B cell (primary cell): ENCODE results near the gene CANT1. TPM values are rescaled to one million over a fixed set of nuclear protein-coding genes. Genes with fewer than 3 reads are reported as not detected.

ENCODE experiments used
- ATAC-seq: fragments of 200-7000 bp; cut with Tn5 transposase; one replicate; pipeline ENCODE4 v1.10.0; 2021; ENCODE audit warnings: low read depth, mild to moderate bottlenecking, moderate number of reproducible peaks, moderate library complexity
- CTCF ChIA-PET: fragments of 350-600 bp; sonication (Branson Sonifier 250); formaldehyde crosslinking; loops from one replicate; lab custom pipeline; 2021; ENCODE audit warnings: antibody characterized with exemption, inconsistent platforms; lab: Charles Lee
- POLR2A ChIA-PET: fragments of 350-600 bp; sonication (Branson Sonifier 250); formaldehyde crosslinking; loops from one replicate; lab custom pipeline; 2021; ENCODE audit warnings: antibody characterized with exemption; lab: Charles Lee
- DNase-seq: peaks from one replicate; pipeline ENCODE4 v3.0.0; 2013
- H2AFZ ChIP-seq: 2 replicates; pipeline ENCODE4 v1.6.1; 2012; ENCODE audit warnings: mild to moderate bottlenecking, low read depth, low read length; ENCODE audit not compliant: insufficient read depth, poor library complexity, severe bottlenecking
- H3K27ac ChIP-seq, 2 donors: 1 replicate in 1 of 2; 2 replicates in 1 of 2; pipeline ENCODE4 v1.5.1; 2012 to 2013; ENCODE audit warnings: low read length in 2 of 2, mild to moderate bottlenecking in 2 of 2, moderate library complexity in 1 of 2
- H3K27me3 ChIP-seq, 4 experiments: fragments of 200-600 bp in 1 of 4; sonication (generic) in 1 of 4; replicated peaks in 1 of 4; 1 replicate in 2 of 4; 2 replicates in 2 of 4; pipeline versions ENCODE4 v1.6.1 to v1.7.0; 2013 to 2016; ENCODE audit warnings: low read length in 3 of 4, mild to moderate bottlenecking in 2 of 4, mixed read lengths in 1 of 4, moderate library complexity in 1 of 4; ENCODE audit not compliant: insufficient read depth in 4 of 4, control insufficient read depth in 3 of 4; ENCODE audit errors: control extremely low read depth in 1 of 4
- H3K36me3 ChIP-seq, 2 experiments: replicated peaks in 1 of 2; 1 replicate in 1 of 2; 2 replicates in 1 of 2; pipeline versions ENCODE4 v1.6.1 to v1.7.1; 2013; ENCODE audit warnings: low read length in 1 of 2; ENCODE audit not compliant: insufficient read depth in 2 of 2, control insufficient read depth in 1 of 2; ENCODE audit errors: control extremely low read depth in 1 of 2, extremely low read depth in 1 of 2
- H3K4me1 ChIP-seq, 2 donors: fragments of 200-600 bp in 1 of 2; sonication (generic) in 1 of 2; 1 replicate in 1 of 2; 2 replicates in 1 of 2; pipeline versions ENCODE4 v1.5.1 to v1.6.1; 2013 to 2017; ENCODE audit warnings: low read length in 2 of 2; ENCODE audit not compliant: control insufficient read depth in 2 of 2, insufficient read depth in 2 of 2
- H3K4me2 ChIP-seq: replicated peaks from 2 replicates; pipeline ENCODE3; 2012; ENCODE audit warnings: mild to moderate bottlenecking, low read depth, low read length; ENCODE audit not compliant: poor library complexity, severe bottlenecking
- H3K4me3 ChIP-seq, 5 experiments: fragments of 200-600 bp in 1 of 5; sonication (generic) in 1 of 5; 1 replicate in 3 of 5; 2 replicates in 2 of 5; pipeline versions ENCODE4 v1.5.1 to v1.7.0; 2011 to 2016; ENCODE audit warnings: low read length in 4 of 5, mild to moderate bottlenecking in 4 of 5, low read depth in 2 of 5, control low read depth in 1 of 5, moderate library complexity in 1 of 5; ENCODE audit not compliant: insufficient read depth in 1 of 5; ENCODE audit errors: control extremely low read depth in 1 of 5, extremely low read depth in 1 of 5
- H3K79me2 ChIP-seq: fragments of 200-600 bp; sonication (generic); one replicate; pipeline ENCODE4 v1.6.0; 2016; ENCODE audit warnings: low read length; ENCODE audit not compliant: control insufficient read depth, insufficient read depth
- H3K9ac ChIP-seq: fragments of 200-600 bp; sonication (generic); 2 replicates; pipeline ENCODE4 v1.6.1; 2017; ENCODE audit warnings: mild to moderate bottlenecking, low read length, moderate library complexity
- H3K9me3 ChIP-seq, 3 donors: one replicate each; pipeline versions ENCODE4 v1.6.1 to v1.7.1; 2013; ENCODE audit warnings: low read length in 2 of 3; ENCODE audit not compliant: control insufficient read depth in 2 of 3, insufficient read depth in 1 of 3; ENCODE audit errors: control extremely low read depth in 1 of 3
- H4K20me1 ChIP-seq: 2 replicates; pipeline ENCODE4 v1.6.0; 2012; ENCODE audit warnings: mild to moderate bottlenecking, low read length; ENCODE audit not compliant: insufficient read depth, control insufficient read depth, poor library complexity, severe bottlenecking
- H3K27ac Mint-ChIP-seq: one replicate; pipeline ENCODE4 v1.8.0; 2021; ENCODE audit warnings: mixed read lengths
- H3K27me3 Mint-ChIP-seq: one replicate; pipeline ENCODE4 v1.8.0; 2021; ENCODE audit warnings: mixed read lengths
- H3K4me1 Mint-ChIP-seq: one replicate; pipeline ENCODE4 v1.8.0; 2021; ENCODE audit warnings: mixed read lengths
- H3K4me3 Mint-ChIP-seq: one replicate; pipeline ENCODE4 v1.8.0; 2021; ENCODE audit warnings: mixed read lengths
- H3K9me3 Mint-ChIP-seq: one replicate; pipeline ENCODE4 v1.8.0; 2022; ENCODE audit warnings: mixed read lengths; ENCODE audit not compliant: insufficient read depth
- EZH2 ChIP-seq: IDR thresholded peaks from 2 replicates; pipeline ENCODE4 v1.6.1; 2012; ENCODE audit warnings: borderline replicate concordance, low read depth, mild to moderate bottlenecking, moderate library complexity, low read length; ENCODE audit not compliant: insufficient read depth, poor library complexity, severe bottlenecking
- WGBS: methylation state at CpG from one replicate; pipeline ENCODE4 v1.1.5; 2013; ENCODE audit warnings: missing lambda C conversion rate; ENCODE audit not compliant: insufficient coverage; 5-methylcytosine and 5-hydroxymethylcytosine counted together
- intact Hi-C: fragments of 100-400 bp; cut with micrococcal nuclease; formaldehyde crosslinking; loops from one replicate; pipeline ENCODE4 v1.10.0; 2022
- polyA plus RNA-seq: library from polyadenylated mRNA; depleted of rRNA; stranded (reverse); fragments of >200 nt; gene quantifications from 2 replicates; pipeline ENCODE4 v1.2.3, GENCODE V29; 2012
- total RNA-seq, 2 donors: library from RNA; stranded (reverse); fragments of 120-200 nt in 1 of 2; gene quantifications; 1 replicate in 1 of 2; 2 replicates in 1 of 2; pipeline versions ENCODE4 v1.2.3 to v1.2.4, GENCODE V29; 2013 to 2022
- TF ChIP-seq, protein P1 (sequence below): fragments of 200-600 bp; IDR thresholded peaks from one replicate; pipeline ENCODE4 v1.8.0; 2022; ENCODE audit warnings: antibody characterized with exemption, mild to moderate bottlenecking

CANT1 gene
- total and polyA plus RNA-seq, 2 donors (not counting 1 experiment from before 2014, with no cell fraction given), result 17.3 to 44.2 TPM

DNA sequence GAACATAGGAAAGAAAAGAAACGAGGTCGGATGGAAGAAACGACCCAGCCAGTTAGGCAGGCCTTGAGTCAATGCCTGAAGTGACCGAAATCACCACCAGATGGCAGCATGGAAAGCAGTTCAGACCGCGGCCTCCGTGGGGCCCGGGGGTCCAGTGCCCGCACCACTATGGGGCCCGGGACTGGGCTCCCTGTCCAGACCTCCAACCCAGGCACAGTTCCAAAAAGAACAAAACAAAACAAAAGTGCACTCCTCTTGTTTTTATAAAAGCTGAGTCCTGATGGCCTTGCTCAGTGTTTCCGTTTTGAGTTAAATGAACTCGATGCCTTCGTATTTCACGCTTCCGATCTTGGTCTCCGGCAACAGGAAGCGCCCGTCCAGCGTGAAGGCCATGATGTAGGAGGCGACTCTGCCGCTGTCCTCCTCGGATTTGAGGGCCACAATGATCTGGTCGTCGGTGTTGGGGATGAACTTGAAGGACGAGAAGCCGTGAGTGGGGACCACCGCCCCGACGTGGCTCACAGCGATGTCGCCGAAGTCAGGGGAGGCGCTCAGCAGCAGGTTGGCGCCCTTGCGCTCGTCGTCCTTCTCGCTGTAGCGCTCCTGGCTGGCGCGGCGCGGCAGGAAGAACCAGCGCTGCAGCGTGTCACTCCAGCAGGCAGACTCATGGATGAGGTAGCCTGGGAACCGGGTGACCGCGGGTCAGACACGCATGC lies 16.2 kb downstream of the CANT1 start:
- Histone ChIP-seq H4K20me1 (peaks cover 48% of the 10 kb centered on the region), H3K27ac (no peak overlapping the region), H2AFZ (no peak overlapping the region), H3K79me2 (peaks cover 7% of the 10 kb centered on the region), H3K9ac (no peak overlapping the region), H3K27me3 (no peaks in the 10 kb centered on the region), H3K36me3 (peaks cover 0 to 61% of the 10 kb centered on the region in 2 experiments), H3K4me2 (no peak overlapping the region), H3K9me3 (no peaks in the 10 kb centered on the region), H3K4me1 (no peaks in the 10 kb centered on the region), H3K4me3 (no peak overlapping the region)
- no peak overlapping the region for H3K4me3 Mint-ChIP-seq
- no peaks in the 10 kb centered on the region for H3K27me3 Mint-ChIP-seq
- H3K9me3 Mint-ChIP-seq, result no peaks in the 10 kb centered on the region
- intact Hi-C loops, result loop anchor here (10.0 kb wide), 1 partner anchor 51 kb away; no protein-coding TSS in a partner anchor
- peaks cover 3% of the 10 kb centered on the region for H3K4me1 Mint-ChIP-seq
- ChIA-PET POLR2A (no interaction called here), CTCF (interaction anchor here (1.3 to 1.5 kb wide), 3 partner anchors 10 to 33 kb away, joined by 3 to 5 read pairs (median 4); no protein-coding TSS in a partner anchor)
- no peak for TF ChIP-seq EZH2
- TF ChIP-seq, protein P1, sequence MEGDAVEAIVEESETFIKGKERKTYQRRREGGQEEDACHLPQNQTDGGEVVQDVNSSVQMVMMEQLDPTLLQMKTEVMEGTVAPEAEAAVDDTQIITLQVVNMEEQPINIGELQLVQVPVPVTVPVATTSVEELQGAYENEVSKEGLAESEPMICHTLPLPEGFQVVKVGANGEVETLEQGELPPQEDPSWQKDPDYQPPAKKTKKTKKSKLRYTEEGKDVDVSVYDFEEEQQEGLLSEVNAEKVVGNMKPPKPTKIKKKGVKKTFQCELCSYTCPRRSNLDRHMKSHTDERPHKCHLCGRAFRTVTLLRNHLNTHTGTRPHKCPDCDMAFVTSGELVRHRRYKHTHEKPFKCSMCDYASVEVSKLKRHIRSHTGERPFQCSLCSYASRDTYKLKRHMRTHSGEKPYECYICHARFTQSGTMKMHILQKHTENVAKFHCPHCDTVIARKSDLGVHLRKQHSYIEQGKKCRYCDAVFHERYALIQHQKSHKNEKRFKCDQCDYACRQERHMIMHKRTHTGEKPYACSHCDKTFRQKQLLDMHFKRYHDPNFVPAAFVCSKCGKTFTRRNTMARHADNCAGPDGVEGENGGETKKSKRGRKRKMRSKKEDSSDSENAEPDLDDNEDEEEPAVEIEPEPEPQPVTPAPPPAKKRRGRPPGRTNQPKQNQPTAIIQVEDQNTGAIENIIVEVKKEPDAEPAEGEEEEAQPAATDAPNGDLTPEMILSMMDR, result peak; percentile 85
- WGBS, result 81% methylated on average over 49 of the region's 49 CpGs
- H3K27ac Mint-ChIP-seq, result no peak overlapping the region
- DNase-seq, result peak; percentile 62
- peak; percentile 65 for ATAC-seq
